IPS-20b (cell line): ENCODE measurements around the gene HTRA3.

Experiments
- H3K27ac ChIP-seq: one replicate; pipeline ENCODE4 v1.5.1; 2013; ENCODE audit warnings: low read length
- H3K27me3 ChIP-seq: 2 replicates; pipeline ENCODE4 v1.6.1; 2013; ENCODE audit warnings: mild to moderate bottlenecking, low read length, inconsistent platforms; ENCODE audit not compliant: insufficient read depth
- H3K36me3 ChIP-seq: 2 replicates; pipeline ENCODE4 v1.6.1; 2013; ENCODE audit warnings: low read depth, mild to moderate bottlenecking, inconsistent platforms, low read length, moderate library complexity; ENCODE audit not compliant: insufficient read depth
- H3K4me1 ChIP-seq: 2 replicates; pipeline ENCODE4 v1.6.1; 2013; ENCODE audit warnings: mild to moderate bottlenecking, control low read depth, inconsistent platforms, low read length, moderate library complexity; ENCODE audit not compliant: insufficient read depth
- H3K4me3 ChIP-seq: 2 replicates; pipeline ENCODE4 v1.5.1; 2013; ENCODE audit warnings: mild to moderate bottlenecking, low read length, inconsistent platforms
- H3K9ac ChIP-seq: 2 replicates; pipeline ENCODE4 v1.6.1; 2013; ENCODE audit warnings: low read depth, mild to moderate bottlenecking, inconsistent platforms, low read length, moderate library complexity
- H3K9me3 ChIP-seq: 2 replicates; pipeline ENCODE4 v1.6.1; 2013; ENCODE audit warnings: mild to moderate bottlenecking, low read depth, low read length, inconsistent platforms; ENCODE audit not compliant: insufficient read depth

The HTRA3 gene

DNA sequence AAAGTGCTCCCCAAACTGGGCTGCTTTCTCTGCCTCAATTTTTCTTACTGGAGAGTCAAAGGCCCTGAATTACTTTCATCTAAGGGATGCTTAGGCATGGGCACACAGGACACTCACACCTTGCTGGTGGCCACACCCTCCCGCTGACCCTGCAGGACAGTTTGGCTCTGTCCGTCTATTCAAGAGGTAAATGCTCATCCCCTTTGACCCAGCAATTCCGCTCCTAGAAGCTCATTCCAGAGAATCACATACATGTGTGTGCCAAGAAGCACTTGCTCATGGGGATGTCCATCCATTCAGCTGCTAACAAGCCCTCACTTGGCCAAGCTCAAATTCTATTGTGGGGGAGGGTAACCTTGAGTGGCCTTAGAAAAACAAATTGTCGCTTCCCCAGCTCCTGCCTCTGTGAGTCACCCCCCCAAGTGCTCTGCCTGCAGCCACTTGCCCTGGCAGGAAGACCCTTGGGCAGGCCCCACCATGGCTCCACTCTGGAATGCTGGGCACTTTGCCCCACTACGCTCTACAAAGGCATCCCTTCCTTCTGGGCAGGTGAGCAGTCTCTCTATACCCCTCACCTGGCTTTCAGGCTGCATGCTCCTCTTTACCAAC is 54.5 kb downstream of the HTRA3 start:
- Histone ChIP-seq H3K27ac (no peak overlapping the region), H3K27me3 (no peaks in the 10 kb centered on the region), H3K4me3 (no peak overlapping the region), H3K9ac (no peak overlapping the region), H3K4me1 (no peaks in the 10 kb centered on the region), H3K9me3 (peaks cover 3% of the 10 kb centered on the region; the same call in 1 of the 2 replicates), H3K36me3 (no peaks in the 10 kb centered on the region)

DNA sequence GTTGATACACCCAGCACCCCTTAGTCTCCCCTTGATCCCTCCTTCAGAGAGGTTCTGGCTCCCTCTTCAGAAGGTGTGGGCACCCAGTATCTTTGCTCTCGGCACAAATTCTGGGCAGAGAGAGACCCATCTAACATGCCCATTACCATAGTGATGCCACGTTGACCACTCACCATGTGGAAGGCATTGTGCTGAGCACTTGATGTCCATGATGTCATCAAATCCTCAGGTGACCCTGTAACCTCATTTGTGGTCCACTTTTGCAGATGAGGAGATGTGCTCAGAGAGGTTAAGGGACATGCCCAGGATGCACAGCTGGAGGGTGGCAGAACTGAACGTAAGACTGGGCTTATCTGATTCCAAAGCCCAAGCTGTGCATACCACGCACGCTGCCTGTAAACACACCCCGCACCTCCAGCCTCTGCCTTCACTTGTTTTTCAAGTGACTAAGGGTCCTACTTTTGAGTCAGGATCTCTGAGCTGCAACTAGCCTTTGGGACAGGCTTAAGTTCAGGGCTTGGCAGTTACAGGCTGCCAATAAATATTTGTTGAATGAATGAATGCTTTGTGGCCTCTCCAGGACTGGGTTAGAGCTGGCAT is 55.2 kb downstream of the HTRA3 start:
- Histone ChIP-seq H3K4me3 (no peak overlapping the region), H3K9me3 (peaks cover 3% of the 10 kb centered on the region; the same call in 1 of the 2 replicates)

DNA sequence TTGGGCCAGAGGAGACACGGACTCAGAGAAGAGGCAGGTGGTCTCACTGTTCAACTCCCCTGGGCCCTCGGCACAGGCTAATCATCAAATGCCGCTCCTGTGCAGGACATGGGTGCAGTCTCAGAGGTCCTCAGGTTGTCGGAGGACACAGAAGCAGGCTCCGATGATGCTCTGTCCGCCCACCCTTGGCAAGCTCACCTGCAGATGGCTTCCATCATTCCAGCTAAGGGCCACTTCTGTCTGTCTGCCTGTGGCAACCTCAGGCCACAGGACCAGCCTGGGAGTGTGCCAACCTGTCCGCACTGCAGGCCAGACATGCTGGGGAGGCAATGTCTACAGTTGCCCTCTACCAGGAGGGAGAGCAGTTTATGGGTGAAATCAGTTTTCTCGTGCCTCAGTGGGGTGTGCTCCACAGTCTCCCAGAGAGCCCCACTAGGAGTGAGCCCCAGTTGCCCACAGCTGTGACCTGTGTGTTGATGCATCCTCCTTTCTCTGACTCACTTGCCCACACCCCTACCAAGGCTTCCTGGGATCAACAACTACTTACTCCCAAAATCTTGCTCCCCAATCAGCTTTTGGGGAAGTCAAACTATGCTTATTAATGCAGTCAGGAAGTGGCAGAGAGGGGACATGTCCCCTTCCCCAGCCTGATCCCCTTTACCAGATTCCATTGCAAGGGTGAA is 55.9 kb downstream of the HTRA3 start:
- H3K27me3 ChIP-seq: no peaks in the 10 kb centered on the region
- H3K4me3 ChIP-seq: no peak overlapping the region
- no peaks in the 10 kb centered on the region for H3K36me3 ChIP-seq
- no peaks in the 10 kb centered on the region for H3K4me1 ChIP-seq
- H3K27ac ChIP-seq: no peak overlapping the region
- no peak overlapping the region for H3K9ac ChIP-seq
- peaks cover 3% of the 10 kb centered on the region; the same call in 1 of the 2 replicates for H3K9me3 ChIP-seq

More for the DNA sequence above, 55.2 kb downstream of the HTRA3 start:
- no peak overlapping the region for H3K27ac ChIP-seq
- no peaks in the 10 kb centered on the region for H3K4me1 ChIP-seq
- no peaks in the 10 kb centered on the region for H3K27me3 ChIP-seq
- H3K9ac ChIP-seq: no peak overlapping the region
- no peaks in the 10 kb centered on the region for H3K36me3 ChIP-seq

DNA sequence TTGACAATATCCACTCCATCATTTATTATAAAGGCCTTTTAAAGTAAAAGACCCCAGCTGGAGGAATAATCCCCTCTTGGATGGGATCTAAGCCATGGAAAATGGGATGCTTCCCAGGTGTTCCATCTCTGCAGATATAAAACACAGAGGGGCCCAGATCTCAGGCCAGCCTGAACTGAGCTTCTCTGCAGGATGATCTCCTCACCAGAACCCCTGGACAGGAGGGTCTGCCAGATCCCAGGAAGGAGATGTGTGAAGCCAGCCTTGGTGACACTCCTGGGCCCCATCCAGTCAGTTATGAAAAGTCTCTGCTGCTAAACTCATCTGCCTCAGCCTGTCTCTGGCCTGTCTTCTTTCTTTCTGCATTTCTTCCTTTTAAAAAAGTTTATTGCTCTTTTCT is 56.7 kb downstream of the HTRA3 start:
- Histone ChIP-seq H3K9me3 (peaks cover 3% of the 10 kb centered on the region; the same call in 1 of the 2 replicates), H3K4me1 (no peaks in the 10 kb centered on the region)

DNA sequence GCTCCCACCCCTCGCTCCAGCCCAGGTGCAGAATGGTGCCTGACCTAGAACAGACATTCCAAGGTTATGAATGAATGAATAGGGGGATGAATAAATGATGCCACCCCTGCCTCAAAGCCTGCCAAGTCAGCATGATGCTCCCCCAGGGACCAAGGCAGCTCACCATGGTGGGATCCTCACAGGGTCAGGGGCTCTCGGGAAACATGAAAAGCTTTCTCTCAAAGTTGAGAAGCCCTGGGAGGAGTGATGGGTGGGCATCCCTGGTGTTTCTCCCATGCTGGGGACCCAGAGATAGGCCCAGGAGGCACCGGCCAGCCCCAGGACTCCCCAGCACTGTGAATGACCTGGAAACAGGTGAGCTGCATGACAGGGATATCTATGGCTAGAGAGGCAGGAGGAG is 58.9 kb downstream of the HTRA3 start:
- Histone ChIP-seq H3K4me1 (no peaks in the 10 kb centered on the region), H3K9ac (no peak overlapping the region), H3K4me3 (no peak overlapping the region), H3K27me3 (no peaks in the 10 kb centered on the region), H3K27ac (no peak overlapping the region), H3K36me3 (no peaks in the 10 kb centered on the region), H3K9me3 (peaks cover 3% of the 10 kb centered on the region; the same call in 1 of the 2 replicates)

More for the DNA sequence above, 56.7 kb downstream of the HTRA3 start:
- no peak overlapping the region for H3K9ac ChIP-seq
- no peaks in the 10 kb centered on the region for H3K36me3 ChIP-seq
- H3K27me3 ChIP-seq: no peaks in the 10 kb centered on the region
- no peak overlapping the region for H3K27ac ChIP-seq
- no peak overlapping the region for H3K4me3 ChIP-seq

DNA sequence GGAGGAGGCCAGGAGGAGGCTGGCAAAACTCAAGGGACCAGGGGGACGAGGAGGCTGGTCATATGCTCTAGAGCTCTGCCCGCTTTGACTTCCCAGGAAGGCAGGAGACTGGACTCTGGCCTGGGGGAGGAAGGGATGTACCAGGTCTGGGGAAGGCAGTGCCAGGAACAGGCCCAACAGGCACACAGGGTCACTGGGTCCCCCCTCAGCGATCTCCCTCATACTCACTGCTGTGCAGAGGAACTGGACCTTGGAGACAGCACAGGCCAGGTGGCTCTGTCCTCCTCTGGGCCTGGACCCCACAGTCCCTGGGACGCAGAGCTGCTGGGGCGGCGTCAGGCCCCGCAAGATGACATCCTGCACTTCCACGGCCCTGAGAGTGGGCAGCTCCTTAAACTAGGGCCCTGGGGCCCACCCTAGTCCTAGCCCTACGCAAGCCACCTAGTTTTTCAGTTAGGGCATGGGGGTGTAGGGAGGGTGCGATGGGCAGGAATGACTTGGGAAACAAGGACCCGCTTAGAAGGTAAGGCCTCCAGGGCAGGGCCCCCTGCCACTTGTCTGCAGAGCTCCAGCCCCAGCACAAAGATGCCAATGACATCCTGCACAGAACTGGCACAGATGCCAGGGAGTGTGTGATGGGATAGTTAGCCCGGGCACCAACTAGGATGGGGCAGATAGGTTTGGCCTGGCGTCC is 59.5 kb downstream of the HTRA3 start:
- peaks cover 3% of the 10 kb centered on the region; the same call in 1 of the 2 replicates for H3K9me3 ChIP-seq
- no peaks in the 10 kb centered on the region for H3K4me1 ChIP-seq
- H3K4me3 ChIP-seq: no peak overlapping the region
- no peaks in the 10 kb centered on the region for H3K36me3 ChIP-seq
- no peak overlapping the region for H3K9ac ChIP-seq
- no peaks in the 10 kb centered on the region for H3K27me3 ChIP-seq
- H3K27ac ChIP-seq: no peak overlapping the region

DNA sequence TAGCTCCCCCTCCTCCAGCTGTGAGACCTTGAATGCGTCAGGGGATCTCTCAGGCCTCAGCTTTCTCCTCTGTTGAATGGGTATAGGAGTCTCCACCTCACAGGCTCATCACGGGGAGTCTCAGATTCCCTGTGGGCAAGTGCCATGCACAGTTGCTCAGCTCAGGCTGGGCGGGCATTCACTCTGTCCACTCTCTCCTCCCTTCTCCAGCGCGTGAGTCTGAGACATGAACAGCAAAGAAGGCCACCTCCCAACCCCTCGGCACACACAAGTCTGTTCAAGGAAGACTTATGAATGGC is 60.0 kb downstream of the HTRA3 start:
- Histone ChIP-seq H3K27ac (no peak overlapping the region), H3K27me3 (no peaks in the 10 kb centered on the region), H3K36me3 (no peaks in the 10 kb centered on the region), H3K9me3 (peaks cover 3% of the 10 kb centered on the region; the same call in 1 of the 2 replicates), H3K4me1 (no peaks in the 10 kb centered on the region), H3K4me3 (no peak overlapping the region), H3K9ac (no peak overlapping the region)

DNA sequence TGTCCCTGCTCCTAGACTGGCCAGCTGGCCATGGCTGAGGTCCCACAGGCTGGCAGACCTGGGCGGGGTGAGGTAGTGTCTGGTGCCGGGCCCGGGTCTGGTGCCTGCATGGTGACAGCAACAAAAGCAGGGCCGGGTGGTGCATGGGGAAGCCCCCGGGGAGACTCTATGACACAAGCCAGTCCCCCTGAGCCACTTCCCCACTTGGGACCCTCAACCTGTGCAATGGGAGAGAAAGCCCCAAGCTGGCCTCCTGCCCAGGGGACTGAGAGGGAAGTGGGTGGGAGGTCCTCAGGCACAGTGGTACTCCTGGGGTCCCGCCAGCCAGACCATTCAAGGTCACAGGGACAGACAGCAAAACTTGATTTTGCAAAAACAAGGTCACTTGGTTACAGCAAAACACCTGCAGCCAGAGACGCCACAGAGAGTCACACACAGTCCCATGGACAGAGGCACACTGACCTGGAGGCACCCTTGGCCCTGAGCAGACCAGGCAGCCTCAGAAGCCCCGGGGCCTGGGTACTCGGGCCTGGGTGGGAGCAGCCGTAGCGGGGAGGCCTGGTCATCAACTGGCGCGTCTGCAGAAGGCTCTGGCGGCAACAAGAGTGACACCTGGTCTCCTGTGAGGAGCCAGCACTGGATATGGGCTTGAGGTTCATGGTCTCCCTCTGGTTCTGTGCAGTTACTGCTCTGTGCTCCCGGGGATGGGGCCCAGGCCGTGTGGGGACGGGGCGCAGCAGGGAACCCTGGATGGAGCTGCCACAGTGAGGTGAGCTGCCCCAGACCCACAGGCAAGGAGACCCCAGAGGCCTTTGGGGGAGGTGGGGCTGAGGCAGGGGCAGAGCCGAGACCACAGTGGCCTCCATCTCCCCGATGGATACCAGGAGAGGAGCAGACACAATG is 60.6 kb downstream of the HTRA3 start:
- Histone ChIP-seq H3K27me3 (no peaks in the 10 kb centered on the region), H3K4me3 (no peak overlapping the region), H3K9ac (no peak overlapping the region), H3K4me1 (no peaks in the 10 kb centered on the region), H3K9me3 (peaks cover 3% of the 10 kb centered on the region; the same call in 1 of the 2 replicates), H3K36me3 (no peaks in the 10 kb centered on the region), H3K27ac (no peak overlapping the region)

DNA sequence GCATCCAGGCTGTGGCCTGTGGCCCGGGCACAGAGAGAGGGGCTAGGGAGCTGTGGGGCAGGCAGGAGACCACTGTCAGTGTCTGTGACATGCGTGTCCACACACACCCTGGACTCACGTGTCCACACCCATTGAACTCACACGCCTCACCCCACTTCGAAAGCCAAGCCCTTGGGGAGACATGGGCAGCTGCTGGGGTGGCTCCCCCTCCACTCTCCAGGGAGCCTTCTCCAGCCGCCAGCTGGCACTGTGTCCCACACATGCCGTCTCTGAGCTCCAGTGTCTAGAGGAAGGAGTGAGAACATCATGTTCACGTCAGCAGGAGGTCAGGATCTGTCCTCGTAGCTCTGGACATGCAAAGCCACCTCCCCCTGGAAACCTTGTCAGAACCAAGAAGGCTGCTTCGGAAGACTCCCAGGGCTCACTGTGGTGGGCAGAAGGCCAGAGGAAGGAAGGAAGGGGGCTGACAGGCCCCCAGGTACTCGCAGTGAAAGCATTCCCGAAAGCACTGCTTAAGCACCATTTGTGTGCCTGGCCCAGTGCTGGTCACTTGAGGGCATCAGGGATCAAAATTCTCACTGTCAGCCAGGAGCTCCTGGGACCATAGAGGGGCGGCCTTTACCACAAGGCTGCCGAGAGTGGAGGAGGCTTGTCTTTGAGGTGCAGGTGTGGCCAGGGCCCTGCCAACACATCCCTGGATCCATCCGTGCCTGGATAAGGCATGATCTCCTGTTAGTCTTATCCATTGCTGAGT is 61.4 kb downstream of the HTRA3 start:
- Histone ChIP-seq H3K36me3 (no peaks in the 10 kb centered on the region), H3K4me1 (no peaks in the 10 kb centered on the region), H3K27ac (no peak overlapping the region), H3K9me3 (peaks cover 8% of the 10 kb centered on the region), H3K4me3 (no peak overlapping the region), H3K9ac (no peak overlapping the region), H3K27me3 (no peaks in the 10 kb centered on the region)

DNA sequence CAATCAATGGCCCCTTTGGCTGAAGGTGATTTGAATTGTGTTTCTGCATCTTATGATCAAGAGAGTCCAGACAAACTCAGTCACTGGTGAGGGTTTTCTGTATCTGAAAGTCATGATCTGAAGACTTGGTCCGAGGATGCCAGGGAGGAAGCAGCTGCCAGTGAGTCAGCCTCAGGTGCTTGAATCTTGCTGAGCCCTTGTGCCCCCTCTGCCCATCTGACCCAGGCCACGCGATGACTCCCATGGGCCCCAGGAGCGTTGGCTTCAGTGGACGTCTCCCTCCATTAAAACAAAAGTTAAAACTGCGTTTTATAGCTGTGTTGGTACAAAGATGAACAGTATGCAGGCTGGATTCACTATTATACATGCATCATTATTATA is 62.0 kb downstream of the HTRA3 start:
- no peak overlapping the region for H3K4me3 ChIP-seq
- no peaks in the 10 kb centered on the region for H3K4me1 ChIP-seq
- H3K27ac ChIP-seq: no peak overlapping the region
- peaks cover 11% of the 10 kb centered on the region for H3K9me3 ChIP-seq
- no peak overlapping the region for H3K9ac ChIP-seq
- no peaks in the 10 kb centered on the region for H3K27me3 ChIP-seq
- no peaks in the 10 kb centered on the region for H3K36me3 ChIP-seq
